Ishikawa (cell line): ENCODE results near the gene TNFRSF4.
A peak's percentile ranks its signal among the peaks of the same experiment; 100 is the strongest.

ENCODE experiments used
- CEBPB ChIP-seq: IDR thresholded peaks from 2 replicates; pipeline ENCODE4 v1.6.1; 2012
- CREB1 ChIP-seq: IDR thresholded peaks from 2 replicates; pipeline ENCODE4 v1.6.1; 2012; ENCODE audit warnings: low read depth
- EGR1 ChIP-seq: IDR thresholded peaks from 2 replicates; pipeline ENCODE4 v1.6.1; 2012
- EP300 ChIP-seq: IDR thresholded peaks from 2 replicates; pipeline ENCODE4 v1.6.1; 2012; ENCODE audit warnings: borderline replicate concordance
- FOXM1 ChIP-seq: IDR thresholded peaks from 2 replicates; pipeline ENCODE4 v1.6.1; 2012; ENCODE audit warnings: low read depth, borderline replicate concordance
- NFIC ChIP-seq: IDR thresholded peaks from 2 replicates; pipeline ENCODE4 v1.6.1; 2012
- RAD21 ChIP-seq: IDR thresholded peaks from 2 replicates; pipeline ENCODE4 v1.6.1; 2012; ENCODE audit warnings: low read depth
- TAF1 ChIP-seq: IDR thresholded peaks from 2 replicates; pipeline ENCODE4 v1.6.1; 2012; ENCODE audit warnings: low read depth, mild to moderate bottlenecking
- TCF12 ChIP-seq: IDR thresholded peaks from 2 replicates; pipeline ENCODE4 v1.6.1; 2012; ENCODE audit warnings: low read depth
- TEAD4 ChIP-seq: IDR thresholded peaks from 2 replicates; pipeline ENCODE4 v1.6.1; 2012
- YY1 ChIP-seq: IDR thresholded peaks from 2 replicates; pipeline ENCODE4 v1.6.1; 2012; ENCODE audit warnings: low read depth
- ZBTB7A ChIP-seq: IDR thresholded peaks from 2 replicates; pipeline ENCODE4 v1.6.1; 2012; ENCODE audit warnings: low read depth
- TF ChIP-seq, protein P1 (sequence below): IDR thresholded peaks from 2 replicates; pipeline ENCODE4 v1.6.1; 2012
- TF ChIP-seq, protein P2 (sequence below): IDR thresholded peaks from 2 replicates; pipeline ENCODE4 v1.6.1; 2012
- TF ChIP-seq, protein P3 (sequence below): IDR thresholded peaks from 2 replicates; pipeline ENCODE4 v1.6.1; 2012; ENCODE audit warnings: low read depth, mild to moderate bottlenecking

TNFRSF4 gene

DNA sequence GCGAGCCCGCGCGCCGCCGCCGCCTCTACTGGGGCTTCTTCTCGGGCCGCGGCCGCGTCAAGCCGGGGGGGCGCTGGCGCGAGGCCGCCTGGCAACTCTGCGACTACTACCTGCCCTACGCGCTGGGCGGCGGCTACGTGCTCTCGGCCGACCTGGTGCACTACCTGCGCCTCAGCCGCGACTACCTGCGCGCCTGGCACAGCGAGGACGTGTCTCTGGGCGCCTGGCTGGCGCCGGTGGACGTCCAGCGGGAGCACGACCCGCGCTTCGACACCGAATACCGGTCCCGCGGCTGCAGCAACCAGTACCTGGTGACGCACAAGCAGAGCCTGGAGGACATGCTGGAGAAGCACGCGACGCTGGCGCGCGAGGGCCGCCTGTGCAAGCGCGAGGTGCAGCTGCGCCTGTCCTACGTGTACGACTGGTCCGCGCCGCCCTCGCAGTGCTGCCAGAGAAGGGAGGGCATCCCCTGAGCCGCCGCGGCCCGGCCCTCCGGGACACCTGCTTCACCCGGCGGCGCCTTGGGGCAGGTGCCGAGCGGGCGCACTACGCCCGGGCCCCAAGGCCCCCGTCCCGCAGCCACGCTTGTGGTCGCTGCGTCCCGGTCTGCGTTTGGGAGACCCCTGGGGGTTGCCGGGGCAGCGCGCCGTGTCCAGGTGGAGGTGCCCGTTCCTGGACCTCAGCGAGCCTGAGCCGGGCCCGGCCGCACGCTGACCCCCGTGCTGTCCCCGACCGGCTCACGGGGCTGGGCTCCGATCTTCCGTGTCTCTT, 19.0 kb upstream of the TNFRSF4 start:
- no peak for TF ChIP-seq ZBTB7A

DNA sequence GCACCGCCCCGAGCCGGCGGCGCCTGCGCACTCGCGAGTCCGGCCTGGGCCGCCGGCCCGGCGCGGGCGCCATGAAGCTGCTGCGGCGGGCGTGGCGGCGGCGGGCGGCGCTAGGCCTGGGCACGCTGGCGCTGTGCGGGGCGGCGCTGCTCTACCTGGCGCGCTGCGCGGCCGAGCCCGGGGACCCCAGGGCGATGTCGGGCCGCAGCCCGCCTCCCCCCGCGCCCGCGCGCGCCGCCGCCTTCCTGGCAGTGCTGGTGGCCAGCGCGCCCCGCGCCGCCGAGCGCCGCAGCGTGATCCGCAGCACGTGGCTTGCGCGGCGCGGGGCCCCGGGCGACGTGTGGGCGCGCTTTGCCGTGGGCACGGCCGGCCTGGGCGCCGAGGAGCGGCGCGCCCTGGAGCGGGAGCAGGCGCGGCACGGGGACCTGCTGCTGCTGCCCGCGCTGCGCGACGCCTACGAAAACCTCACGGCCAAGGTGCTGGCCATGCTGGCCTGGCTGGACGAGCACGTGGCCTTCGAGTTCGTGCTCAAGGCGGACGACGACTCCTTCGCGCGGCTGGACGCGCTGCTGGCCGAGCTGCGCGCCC, 18.3 kb upstream of the TNFRSF4 start, which contains the start of gene B3GALT6:
Gene B3GALT6 (plus strand): TSS at position 30 of the 588 bp plus-strand sequence. CDS start 42 bp downstream, at position 72.
- no peak for TF ChIP-seq RAD21
- TF ChIP-seq, protein P1, sequence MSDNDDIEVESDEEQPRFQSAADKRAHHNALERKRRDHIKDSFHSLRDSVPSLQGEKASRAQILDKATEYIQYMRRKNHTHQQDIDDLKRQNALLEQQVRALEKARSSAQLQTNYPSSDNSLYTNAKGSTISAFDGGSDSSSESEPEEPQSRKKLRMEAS, result peak; percentile 90
- TF ChIP-seq, protein P2, sequence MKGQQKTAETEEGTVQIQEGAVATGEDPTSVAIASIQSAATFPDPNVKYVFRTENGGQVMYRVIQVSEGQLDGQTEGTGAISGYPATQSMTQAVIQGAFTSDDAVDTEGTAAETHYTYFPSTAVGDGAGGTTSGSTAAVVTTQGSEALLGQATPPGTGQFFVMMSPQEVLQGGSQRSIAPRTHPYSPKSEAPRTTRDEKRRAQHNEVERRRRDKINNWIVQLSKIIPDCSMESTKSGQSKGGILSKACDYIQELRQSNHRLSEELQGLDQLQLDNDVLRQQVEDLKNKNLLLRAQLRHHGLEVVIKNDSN, result peak; percentile 41

DNA sequence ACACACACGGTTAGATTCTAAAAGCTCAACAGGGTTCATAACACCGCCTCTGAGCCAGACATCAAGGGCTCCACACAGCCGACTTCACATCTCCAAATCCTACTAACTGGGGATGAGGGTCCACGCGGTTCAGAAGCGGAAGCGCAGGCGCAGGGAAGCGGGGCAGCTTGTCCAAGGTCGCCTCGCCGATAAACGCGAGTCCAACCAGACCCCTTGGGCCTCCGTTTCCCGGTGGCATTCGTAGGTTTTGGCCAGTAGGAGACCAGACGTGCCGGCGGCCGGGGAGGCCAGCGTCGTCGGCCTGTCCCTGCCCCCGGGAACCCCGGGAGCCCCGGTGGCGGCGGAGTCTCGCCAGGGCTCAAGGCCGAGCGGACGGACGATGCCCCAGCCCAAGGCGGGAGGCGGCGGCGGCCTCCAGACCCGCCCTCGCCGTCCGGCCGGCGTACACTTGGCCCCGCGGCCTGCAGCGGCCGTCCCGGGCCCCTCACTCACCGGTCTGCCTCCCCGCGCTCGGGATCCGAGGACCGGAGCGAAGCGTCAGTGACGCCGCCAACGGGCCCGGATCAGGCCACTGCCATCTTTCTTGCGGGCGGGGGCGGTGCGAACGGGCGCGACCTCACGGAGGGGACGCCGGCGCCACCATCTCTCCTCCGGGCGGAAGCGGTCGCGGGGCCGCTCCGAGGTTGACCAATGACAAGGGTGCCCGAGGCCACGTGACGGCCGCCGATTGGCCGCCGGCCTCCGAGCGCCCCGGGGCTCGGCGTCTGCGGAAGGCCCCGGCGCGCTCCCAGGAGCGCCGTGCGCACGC, 17.7 kb upstream of the TNFRSF4 start, which contains the start of gene SDF4:
Gene SDF4 (minus strand): TSS at position 602 of the 808 bp plus-strand sequence. CDS start 3,229 bp downstream, outside the sequence.
- no peak for TF ChIP-seq TEAD4
- TF ChIP-seq YY1, result peak; percentile 99
- no peak for TF ChIP-seq RAD21
- peak; percentile 95 for TF ChIP-seq EGR1
- TF ChIP-seq, protein P3, sequence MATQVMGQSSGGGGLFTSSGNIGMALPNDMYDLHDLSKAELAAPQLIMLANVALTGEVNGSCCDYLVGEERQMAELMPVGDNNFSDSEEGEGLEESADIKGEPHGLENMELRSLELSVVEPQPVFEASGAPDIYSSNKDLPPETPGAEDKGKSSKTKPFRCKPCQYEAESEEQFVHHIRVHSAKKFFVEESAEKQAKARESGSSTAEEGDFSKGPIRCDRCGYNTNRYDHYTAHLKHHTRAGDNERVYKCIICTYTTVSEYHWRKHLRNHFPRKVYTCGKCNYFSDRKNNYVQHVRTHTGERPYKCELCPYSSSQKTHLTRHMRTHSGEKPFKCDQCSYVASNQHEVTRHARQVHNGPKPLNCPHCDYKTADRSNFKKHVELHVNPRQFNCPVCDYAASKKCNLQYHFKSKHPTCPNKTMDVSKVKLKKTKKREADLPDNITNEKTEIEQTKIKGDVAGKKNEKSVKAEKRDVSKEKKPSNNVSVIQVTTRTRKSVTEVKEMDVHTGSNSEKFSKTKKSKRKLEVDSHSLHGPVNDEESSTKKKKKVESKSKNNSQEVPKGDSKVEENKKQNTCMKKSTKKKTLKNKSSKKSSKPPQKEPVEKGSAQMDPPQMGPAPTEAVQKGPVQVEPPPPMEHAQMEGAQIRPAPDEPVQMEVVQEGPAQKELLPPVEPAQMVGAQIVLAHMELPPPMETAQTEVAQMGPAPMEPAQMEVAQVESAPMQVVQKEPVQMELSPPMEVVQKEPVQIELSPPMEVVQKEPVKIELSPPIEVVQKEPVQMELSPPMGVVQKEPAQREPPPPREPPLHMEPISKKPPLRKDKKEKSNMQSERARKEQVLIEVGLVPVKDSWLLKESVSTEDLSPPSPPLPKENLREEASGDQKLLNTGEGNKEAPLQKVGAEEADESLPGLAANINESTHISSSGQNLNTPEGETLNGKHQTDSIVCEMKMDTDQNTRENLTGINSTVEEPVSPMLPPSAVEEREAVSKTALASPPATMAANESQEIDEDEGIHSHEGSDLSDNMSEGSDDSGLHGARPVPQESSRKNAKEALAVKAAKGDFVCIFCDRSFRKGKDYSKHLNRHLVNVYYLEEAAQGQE, result peak; percentile 14; the same call in 1 of the 2 replicates
- TF ChIP-seq, protein P2, result peak; percentile 98
- TF ChIP-seq TAF1, result peak; percentile 97

DNA sequence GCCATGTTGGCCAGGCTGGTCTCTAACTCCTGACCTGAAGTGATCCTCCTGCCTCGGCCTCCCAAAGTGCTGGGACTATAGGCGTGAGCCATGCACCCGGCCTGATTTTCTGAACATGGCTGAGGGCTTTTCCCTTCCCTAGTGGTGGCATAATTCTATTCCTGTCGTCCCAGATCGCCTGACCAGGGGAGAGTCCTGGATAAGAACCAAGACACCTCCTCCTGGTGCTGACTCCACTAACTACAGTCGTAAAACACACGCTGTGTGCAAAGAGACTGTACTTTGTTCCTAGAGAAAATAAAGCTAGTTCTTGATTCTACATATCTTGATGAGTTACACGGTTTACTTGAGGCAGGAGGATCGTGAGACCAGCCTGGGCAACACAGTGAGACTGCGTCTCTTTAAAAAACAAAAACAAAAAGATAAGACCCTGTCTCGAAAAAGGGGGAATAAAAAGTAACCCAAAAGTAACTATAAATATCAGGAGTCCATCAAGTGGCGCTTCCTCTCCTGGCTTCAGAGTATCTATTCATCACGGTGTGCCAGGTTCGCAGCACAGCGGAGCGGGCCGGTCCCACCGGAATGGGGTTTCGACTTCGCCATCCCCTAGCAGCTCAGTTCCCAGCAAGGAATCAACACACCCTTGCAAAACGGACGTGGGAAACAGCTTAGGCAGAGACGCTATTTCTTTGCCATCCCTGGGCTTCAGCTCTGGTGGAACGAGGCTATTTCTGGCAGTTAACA, 16.9 kb upstream of the TNFRSF4 start:
- peak; percentile 27; the same call in 1 of the 2 replicates for TF ChIP-seq NFIC
- TF ChIP-seq TCF12, result no peak
- TF ChIP-seq EP300, result no peak
- TF ChIP-seq EGR1, result no peak
- no peak for TF ChIP-seq YY1
- TF ChIP-seq, protein P2, result no peak
- no peak; the same call in 1 of the 2 replicates for TF ChIP-seq RAD21
- TF ChIP-seq ZBTB7A, result no peak

DNA sequence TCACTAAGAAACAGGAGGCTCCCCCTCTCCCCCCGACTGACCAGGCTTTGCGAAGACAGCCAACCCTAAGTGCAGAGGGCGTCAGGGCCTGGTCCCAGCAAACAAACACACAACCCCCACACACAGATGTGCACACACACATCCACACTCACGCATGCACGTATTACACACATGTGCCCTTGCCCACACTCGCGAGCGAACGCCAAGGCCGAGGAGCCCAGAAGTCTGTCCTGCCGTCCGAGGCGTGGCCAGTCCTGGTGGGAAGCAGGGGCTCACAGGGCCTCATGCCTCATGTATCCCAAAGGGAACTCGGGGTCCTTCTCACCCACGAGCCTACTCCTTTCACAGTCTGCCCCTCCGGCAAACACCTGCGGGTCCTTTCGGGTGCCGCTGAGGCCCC, 15.8 kb upstream of the TNFRSF4 start:
- TF ChIP-seq, protein P1, result no peak
- no peak for TF ChIP-seq TCF12
- no peak for TF ChIP-seq EP300
- TF ChIP-seq EGR1, result no peak
- TF ChIP-seq FOXM1, result no peak
- TF ChIP-seq RAD21, result no peak
- no peak for TF ChIP-seq NFIC
- no peak for TF ChIP-seq ZBTB7A
- no peak for TF ChIP-seq YY1
- TF ChIP-seq TEAD4, result no peak
- TF ChIP-seq CREB1, result no peak
- no peak for TF ChIP-seq TAF1

DNA sequence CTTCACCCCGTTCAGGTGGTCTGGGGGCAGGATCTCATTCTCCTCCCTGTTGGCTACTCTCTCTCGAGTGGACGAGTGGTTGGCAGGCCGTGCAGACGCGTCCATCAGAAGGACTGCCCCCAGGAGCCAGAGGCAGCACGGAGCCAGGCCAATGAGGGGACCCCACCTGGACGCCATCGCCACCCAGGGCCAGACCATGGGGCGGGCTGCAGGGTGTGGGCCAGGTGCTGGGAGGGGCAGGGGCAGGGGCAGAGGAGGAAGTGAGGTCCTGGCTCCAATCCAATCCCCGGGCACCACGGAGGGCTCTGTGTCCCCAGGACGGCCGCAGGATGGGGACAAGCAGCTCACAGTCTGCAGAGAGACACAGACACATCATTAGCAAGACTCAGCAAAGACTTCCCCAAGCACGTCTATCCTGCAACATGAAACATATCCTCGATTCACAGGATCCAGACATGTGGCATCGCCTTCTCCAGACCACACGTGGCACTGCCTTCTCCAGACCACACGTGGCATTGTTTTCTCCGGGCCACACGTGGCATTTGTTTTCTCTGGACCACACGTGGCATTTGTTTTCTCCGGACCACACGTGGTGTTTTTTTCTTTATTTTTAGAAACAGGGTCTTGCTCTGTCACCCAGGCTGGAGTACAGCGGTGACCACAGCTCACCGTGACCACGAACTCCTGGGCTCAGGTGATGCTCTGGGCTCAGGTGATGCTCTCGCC, 14.8 kb upstream of the TNFRSF4 start:
- TF ChIP-seq TEAD4 (no peak), RAD21 (no peak), EGR1 (no peak), YY1 (no peak), CREB1 (no peak), TAF1 (no peak), EP300 (no peak), NFIC (no peak), CEBPB (no peak), FOXM1 (no peak), TCF12 (no peak), ZBTB7A (no peak)
- TF ChIP-seq, protein P3, result no peak
- TF ChIP-seq, protein P2, result no peak
- TF ChIP-seq, protein P1, result no peak
